NCI-H1417 treated with DMSO at 0.1 percent for 48 hours (cell line): ENCODE measurements around the gene CAPN15.
"Not testable (repeated sequence)": the region's sequence is repeated elsewhere in the genome, so short reads cannot be mapped to it uniquely, and the experiment has no call there.

Source experiments
- DNase-seq: peaks from one replicate; lab custom pipeline; 2025; lab: John Stamatoyannopoulos, UW

Gene CAPN15

DNA sequence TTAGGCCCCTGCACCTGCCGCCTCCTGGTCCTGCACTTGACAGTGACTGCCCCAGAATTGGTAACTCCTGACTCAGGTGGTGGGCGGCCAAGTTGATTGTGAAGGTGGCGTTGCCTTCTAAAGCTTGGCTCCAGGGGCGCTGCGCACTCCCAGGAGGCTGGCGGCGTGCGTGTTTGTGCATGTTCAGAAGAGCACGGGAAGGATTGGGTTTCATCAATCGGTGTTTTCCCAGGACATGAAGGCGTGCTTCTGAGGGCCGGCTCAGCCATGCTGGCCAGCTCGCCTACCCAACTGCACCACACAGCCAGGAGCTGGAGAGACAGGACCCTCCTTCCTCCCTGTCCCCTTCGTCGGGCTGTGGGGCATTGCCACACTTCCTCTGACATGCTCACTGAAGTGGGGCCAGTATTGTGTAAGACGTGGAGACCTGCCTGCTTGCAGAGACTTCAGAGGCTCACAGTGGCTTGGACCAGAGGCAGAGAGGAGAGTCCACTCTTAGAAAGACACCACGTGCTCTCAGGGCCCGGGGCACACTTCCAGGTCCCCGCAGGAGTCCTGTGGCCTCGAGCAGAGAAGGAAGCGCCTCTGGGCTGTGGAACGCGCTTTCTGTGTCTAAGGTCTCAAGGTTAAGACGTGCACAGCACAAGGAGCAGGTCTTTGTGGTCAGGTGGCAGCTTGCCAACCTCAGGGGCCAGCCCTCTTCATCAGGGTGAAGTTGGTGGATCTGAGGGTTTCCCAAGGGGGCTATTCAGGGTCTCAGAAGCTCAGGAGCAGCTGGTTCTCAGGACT, 65.2 kb downstream of the CAPN15 start:
- DNase-seq: peak; percentile 9

DNA sequence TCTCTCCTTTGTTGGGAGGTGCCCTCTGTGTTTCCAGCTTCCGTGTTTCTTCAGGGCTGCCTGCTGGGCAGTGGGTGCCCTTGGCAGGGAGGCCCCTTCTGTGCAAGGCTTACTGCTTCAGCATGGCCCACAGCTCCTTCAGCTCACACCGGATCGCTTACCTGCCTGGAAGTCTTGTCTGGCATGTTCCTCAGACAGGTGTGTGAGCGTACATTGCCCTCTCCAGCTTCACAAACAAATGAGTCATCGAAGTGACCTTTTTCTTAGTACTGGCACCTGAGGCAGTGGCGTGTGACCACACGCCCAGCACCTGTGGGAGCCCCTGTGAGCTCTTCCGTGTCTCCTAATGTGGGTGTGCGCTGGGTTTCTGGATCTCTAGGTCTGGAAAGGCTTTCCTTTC, 65.9 kb downstream of the CAPN15 start:
- no peak for DNase-seq

DNA sequence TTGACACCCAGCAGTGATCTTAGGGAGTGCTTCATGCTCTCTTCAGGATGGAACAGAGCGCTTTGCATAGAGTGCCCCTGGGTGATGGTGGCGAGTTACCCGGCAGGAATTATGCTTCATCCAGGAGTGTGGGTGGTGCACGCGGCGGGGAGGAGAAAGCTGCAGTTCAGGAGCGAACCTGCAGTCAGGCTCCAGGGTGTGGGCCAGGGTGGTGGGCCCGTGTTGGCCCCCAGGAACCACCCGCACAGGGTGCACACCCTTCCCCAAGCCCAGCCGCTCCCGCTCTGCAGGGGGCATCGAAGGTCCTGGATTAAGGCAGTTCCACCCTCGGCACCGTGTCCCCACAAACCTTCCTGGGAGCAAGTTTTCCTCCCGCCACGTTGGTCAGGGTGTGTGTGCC, 66.3 kb downstream of the CAPN15 start:
- DNase-seq: no peak

DNA sequence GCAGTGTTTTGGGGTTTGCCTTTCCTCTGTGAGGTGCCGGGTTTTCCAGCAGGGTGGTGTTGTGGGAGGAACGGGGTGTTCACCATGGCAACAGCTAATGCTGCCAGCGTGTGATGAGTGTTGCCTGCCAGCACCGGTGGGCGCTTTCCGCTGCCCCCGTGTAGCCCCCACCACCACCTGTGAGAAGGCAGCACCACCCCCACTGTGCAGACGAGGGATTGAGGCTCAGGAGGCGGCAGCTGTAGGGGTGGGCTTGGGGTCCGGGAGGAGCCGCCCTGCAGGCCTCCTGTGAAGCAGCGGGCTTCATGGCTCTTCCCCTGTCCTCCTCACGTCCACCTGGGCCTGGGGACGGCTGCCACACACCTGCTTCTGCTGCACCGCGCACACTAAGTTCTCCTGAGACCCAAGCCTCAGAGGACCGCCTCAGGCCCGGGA, 67.6 kb downstream of the CAPN15 start:
- DNase-seq: no peak

DNA sequence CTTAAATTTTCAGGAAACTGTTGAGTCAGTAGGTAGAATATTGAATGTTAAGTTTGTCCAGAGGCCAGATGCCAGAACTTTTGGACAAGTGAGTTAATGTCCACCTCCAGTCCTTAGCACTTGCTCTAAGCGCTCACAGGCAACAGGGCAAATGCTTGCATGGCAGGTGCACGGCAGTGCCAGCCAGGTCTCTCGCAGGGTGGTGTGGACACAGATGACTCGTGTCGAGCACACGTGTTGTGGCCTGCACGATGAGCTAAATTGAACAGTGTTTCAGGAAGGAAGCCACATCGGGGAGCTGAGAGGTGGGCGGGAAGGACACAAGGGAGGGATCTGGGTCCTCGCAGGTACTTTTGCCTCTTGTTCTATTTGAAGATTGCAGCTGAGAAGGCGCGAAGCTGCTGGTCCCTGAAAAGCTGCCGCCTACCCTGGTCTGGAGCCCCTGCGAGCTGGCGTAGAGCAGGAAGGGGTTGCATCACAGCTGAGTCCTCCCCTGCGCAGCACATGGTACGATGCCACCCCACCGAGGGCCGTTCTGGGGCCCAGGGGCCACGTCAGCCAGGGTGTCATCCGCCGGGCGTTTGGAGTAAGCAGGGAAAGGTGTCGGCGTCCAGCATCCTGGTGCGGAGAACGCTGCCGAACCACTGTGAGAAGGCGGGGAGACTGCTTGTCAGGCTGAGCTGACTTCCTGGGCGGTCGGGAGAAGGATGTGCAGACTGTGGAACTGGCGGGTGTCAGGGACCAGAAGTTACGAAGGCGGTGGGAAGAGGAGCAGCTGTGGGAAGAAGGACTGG, 68.6 kb downstream of the CAPN15 start:
- DNase-seq: no peak

DNA sequence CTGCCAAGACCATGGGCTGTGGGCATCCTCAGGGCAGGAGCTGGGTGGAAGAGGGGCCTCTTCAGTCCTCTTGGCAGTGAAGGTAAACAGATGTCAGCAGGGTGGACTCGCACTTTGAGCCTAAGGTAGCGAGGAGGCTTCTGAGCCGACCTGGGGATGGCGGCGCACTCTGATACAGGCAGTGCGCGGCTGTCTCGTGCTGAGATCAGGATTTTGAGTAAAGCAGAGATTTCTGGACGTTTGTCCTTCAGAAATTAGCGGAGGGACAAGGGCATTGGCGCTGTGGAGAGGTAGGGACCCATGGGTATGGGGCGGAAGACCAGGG, 69.2 kb downstream of the CAPN15 start:
- DNase-seq: no peak

DNA sequence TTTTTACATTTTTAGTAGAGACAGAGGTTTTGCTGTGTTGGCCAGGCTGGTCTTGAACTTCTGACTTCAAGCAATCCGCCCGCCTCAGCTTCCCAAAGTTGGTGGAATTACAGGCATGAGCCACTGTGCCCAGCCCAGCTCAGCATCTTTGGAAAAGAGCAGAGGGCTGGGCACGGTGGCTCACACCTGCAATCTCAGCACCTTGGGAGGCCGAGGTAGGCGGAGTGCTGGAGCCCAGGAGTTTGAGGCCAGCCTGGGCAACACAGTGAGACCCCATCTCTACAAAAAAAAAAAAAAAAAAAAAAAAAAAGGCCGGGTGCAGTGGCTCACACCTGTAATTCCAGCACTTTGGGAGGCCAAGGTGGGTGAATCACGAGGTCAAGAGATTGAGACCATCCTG, 70.1 kb downstream of the CAPN15 start:
- not testable (repeated sequence) for DNase-seq

DNA sequence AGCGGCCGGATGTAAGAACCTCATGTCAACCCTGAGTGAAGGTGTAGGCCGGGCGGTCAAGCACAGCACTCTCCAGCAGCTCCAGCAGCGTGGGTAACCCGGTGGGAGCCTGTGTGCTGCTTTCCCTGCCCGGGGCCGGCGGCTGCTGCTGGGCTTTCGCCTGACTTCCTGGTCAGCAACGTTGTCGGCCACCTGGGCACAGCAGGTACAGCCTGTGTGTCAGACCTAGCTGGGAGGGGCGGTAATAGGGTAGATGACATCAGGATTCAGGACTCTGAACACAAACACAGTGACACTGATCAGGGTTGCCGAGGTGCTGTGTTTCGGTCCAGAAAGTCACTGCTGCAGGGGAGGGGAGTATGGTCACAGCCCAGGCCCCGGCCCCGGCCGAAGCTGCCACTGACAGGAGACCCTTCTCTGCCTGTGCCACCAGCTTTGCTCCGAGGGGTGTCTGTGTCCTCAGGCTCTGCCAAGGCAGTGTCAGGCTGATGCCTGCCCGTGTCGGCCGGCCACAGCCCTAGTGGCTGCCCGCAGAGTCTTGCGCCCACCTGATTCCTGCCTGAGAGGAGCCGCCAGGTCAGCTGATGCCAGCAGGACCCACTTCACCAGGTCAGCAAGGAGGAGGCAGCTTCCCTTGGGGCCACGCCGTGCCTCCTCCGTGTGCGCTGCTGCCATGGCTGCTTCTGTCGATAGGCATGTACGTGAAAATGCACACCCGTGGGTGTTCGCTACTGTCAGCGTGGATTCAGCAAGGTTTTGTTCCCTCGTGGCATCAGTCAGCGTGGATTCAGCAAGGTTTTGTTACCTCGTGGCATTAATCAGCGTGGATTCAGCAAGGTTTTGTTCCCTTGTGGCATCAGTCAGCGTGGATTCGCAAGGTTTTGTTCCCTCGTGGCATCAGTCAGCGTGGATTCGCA, 71.6 kb downstream of the CAPN15 start:
- no peak for DNase-seq

DNA sequence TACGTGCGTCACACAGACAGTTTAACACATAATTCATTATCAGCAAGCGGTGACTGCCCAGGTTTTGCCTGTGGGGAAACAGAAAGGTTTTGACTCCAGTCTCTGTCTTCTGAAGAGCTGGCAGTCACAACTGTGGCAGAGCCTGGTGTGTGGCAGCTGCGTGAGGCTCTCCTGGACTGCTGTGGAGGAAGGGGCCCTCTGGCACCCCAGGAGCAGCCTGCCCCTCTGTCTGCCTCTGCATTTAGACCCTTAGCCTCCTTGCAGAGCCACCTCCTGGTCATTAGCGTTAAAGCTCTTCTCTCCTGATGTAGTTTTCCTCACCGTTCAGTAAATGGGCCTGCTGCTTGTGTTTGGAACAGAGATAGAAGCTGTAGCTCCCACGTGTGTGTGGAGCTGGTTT, 73.3 kb downstream of the CAPN15 start:
- no peak for DNase-seq

DNA sequence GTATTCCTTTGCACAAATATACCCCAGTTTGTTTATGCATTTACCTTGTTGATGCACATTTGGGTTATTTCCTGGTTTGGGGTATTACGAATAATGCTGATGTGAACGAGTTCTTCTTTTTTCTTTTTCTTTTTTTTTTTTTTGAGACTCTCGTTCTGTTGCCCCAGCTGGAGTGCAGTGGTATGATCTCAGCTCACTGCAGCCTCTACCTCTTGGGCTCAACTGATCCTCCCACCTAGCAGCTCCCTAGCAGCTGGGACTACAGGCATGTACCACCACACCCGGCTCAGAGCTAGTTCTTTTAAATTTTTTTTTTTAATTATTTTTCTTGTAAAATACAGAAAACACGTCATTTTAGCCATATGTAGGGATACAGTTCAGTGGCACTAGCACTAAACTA, 76.4 kb downstream of the CAPN15 start:
- no peak for DNase-seq
